OCI-LY3 (cell line): ENCODE results near the gene HOXA5.

Experiments
- CTCF ChIP-seq: fragments of 200-600, 300-600 bp; sonication (generic); IDR thresholded peaks from 2 replicates; pipeline ENCODE4 v1.5.1; 2014; ENCODE audit warnings: antibody characterized with exemption, low read length, low read depth
- EZH2phosphoT487 ChIP-seq: fragments of 200-600 bp; shearing (Covaris generic); IDR thresholded peaks from 2 replicates; pipeline ENCODE4 v1.6.1; 2018; ENCODE audit warnings: antibody characterized with exemption, mixed run types, low read depth

GRCh38 chr7:27095897-27096767 is 47.3 kb downstream of the HOXA5 start, which contains the start of gene HOXA1:
- TF ChIP-seq EZH2phosphoT487, result no peak
- TF ChIP-seq CTCF, result peak; percentile 7; the same call in 1 of the 2 replicates
